Measurements from ENCODE around the gene ARHGEF39.

Gene ARHGEF39
- total RNA-seq = 3.3 to 14.6 (median 4.3) reads per million in 3 donors

- Histone ChIP-seq H3K4me1 (ENCODE audit: control insufficient read depth, insufficient read depth, low read length, poor library complexity, severe bottlenecking) (peaks cover 47% of the 10 kb centered on the region), H3K36me3 (ENCODE audit: control insufficient read depth, insufficient read depth, low read length) (no peaks in the 10 kb centered on the region), H3K27me3 (replicated peaks; ENCODE audit: control insufficient read depth, insufficient read depth, low read length, poor library complexity, severe bottlenecking) (no peaks in the 10 kb centered on the region), H3K27ac (ENCODE audit: insufficient read depth, low read length, poor library complexity, severe bottlenecking) (peak within 1 kb of the TSS; percentile 63), H3K9me3 (ENCODE audit: control insufficient read depth, low read length) (no peaks in the 10 kb centered on the region), H3K4me3 (ENCODE audit: insufficient read depth, low read depth, low read length, poor library complexity, severe bottlenecking) (peak within 1 kb of the TSS; percentile 62)
- peak; percentile 53 to 71 (median 55) for DNase-seq
Measured at GRCh38 chr9:35664531-35665470, at the start of gene ARHGEF39. TSS of gene ARHGEF39 (minus strand) at chr9:35665195. CDS start at chr9:35665169, 26 bp downstream.

- Histone ChIP-seq H3K36me3 (ENCODE audit: control insufficient read depth, insufficient read depth, low read length) (peaks cover 96% of the 10 kb centered on the region), H3K27ac (ENCODE audit: insufficient read depth, low read length, poor library complexity, severe bottlenecking) (no peak overlapping the region), H3K27me3 (replicated peaks; ENCODE audit: control insufficient read depth, insufficient read depth, low read length, poor library complexity, severe bottlenecking) (no peaks in the 10 kb centered on the region), H3K4me1 (ENCODE audit: control insufficient read depth, insufficient read depth, low read length, poor library complexity, severe bottlenecking) (no peaks in the 10 kb centered on the region), H3K4me3 (ENCODE audit: insufficient read depth, low read depth, low read length, poor library complexity, severe bottlenecking) (no peak overlapping the region), H3K9me3 (ENCODE audit: control insufficient read depth, low read length) (no peaks in the 10 kb centered on the region)
- no peak for DNase-seq
Measured at GRCh38 chr9:35714123-35714522, 49.1 kb upstream of the ARHGEF39 start.

GRCh38 chr9:35713578-35713977 is 48.6 kb upstream of the ARHGEF39 start:
- H3K9me3 ChIP-seq (ENCODE audit: control insufficient read depth, low read length) = no peaks in the 10 kb centered on the region
- H3K27me3 ChIP-seq (replicated peaks; ENCODE audit: control insufficient read depth, insufficient read depth, low read length, poor library complexity, severe bottlenecking) = no peaks in the 10 kb centered on the region
- no peak overlapping the region for H3K27ac ChIP-seq (ENCODE audit: insufficient read depth, low read length, poor library complexity, severe bottlenecking)
- H3K4me1 ChIP-seq (ENCODE audit: control insufficient read depth, insufficient read depth, low read length, poor library complexity, severe bottlenecking) = no peaks in the 10 kb centered on the region
- DNase-seq = no peak
- H3K36me3 ChIP-seq (ENCODE audit: control insufficient read depth, insufficient read depth, low read length) = peaks cover 96% of the 10 kb centered on the region
- no peak overlapping the region for H3K4me3 ChIP-seq (ENCODE audit: insufficient read depth, low read depth, low read length, poor library complexity, severe bottlenecking)

GRCh38 chr9:35712762-35713400 is 47.9 kb upstream of the ARHGEF39 start:
- Histone ChIP-seq H3K27ac (ENCODE audit: insufficient read depth, low read length, poor library complexity, severe bottlenecking) (no peak overlapping the region), H3K27me3 (replicated peaks; ENCODE audit: control insufficient read depth, insufficient read depth, low read length, poor library complexity, severe bottlenecking) (no peaks in the 10 kb centered on the region), H3K9me3 (ENCODE audit: control insufficient read depth, low read length) (no peaks in the 10 kb centered on the region), H3K4me3 (ENCODE audit: insufficient read depth, low read depth, low read length, poor library complexity, severe bottlenecking) (no peak overlapping the region), H3K36me3 (ENCODE audit: control insufficient read depth, insufficient read depth, low read length) (peaks cover 96% of the 10 kb centered on the region), H3K4me1 (ENCODE audit: control insufficient read depth, insufficient read depth, low read length, poor library complexity, severe bottlenecking) (no peaks in the 10 kb centered on the region)
- DNase-seq = no peak

GRCh38 chr9:35711501-35712428 is 46.8 kb upstream of the ARHGEF39 start:
- Histone ChIP-seq H3K27ac (ENCODE audit: insufficient read depth, low read length, poor library complexity, severe bottlenecking) (no peak overlapping the region), H3K4me1 (ENCODE audit: control insufficient read depth, insufficient read depth, low read length, poor library complexity, severe bottlenecking) (no peaks in the 10 kb centered on the region), H3K36me3 (ENCODE audit: control insufficient read depth, insufficient read depth, low read length) (peaks cover 96% of the 10 kb centered on the region), H3K9me3 (ENCODE audit: control insufficient read depth, low read length) (no peaks in the 10 kb centered on the region), H3K27me3 (replicated peaks; ENCODE audit: control insufficient read depth, insufficient read depth, low read length, poor library complexity, severe bottlenecking) (no peaks in the 10 kb centered on the region), H3K4me3 (ENCODE audit: insufficient read depth, low read depth, low read length, poor library complexity, severe bottlenecking) (no peak overlapping the region)
- DNase-seq = no peak

GRCh38 chr9:35710818-35711500 is 46.0 kb upstream of the ARHGEF39 start:
- no peaks in the 10 kb centered on the region for H3K27me3 ChIP-seq (replicated peaks; ENCODE audit: control insufficient read depth, insufficient read depth, low read length, poor library complexity, severe bottlenecking)
- H3K9me3 ChIP-seq (ENCODE audit: control insufficient read depth, low read length) = no peaks in the 10 kb centered on the region
- no peak overlapping the region for H3K27ac ChIP-seq (ENCODE audit: insufficient read depth, low read length, poor library complexity, severe bottlenecking)
- no peak for DNase-seq
- H3K4me1 ChIP-seq (ENCODE audit: control insufficient read depth, insufficient read depth, low read length, poor library complexity, severe bottlenecking) = no peaks in the 10 kb centered on the region
- H3K4me3 ChIP-seq (ENCODE audit: insufficient read depth, low read depth, low read length, poor library complexity, severe bottlenecking) = no peak overlapping the region
- peaks cover 96% of the 10 kb centered on the region for H3K36me3 ChIP-seq (ENCODE audit: control insufficient read depth, insufficient read depth, low read length)

GRCh38 chr9:35708146-35708545 is 43.2 kb upstream of the ARHGEF39 start:
- H3K27ac ChIP-seq (ENCODE audit: insufficient read depth, low read length, poor library complexity, severe bottlenecking) = peak overlapping the region; percentile 24
- peaks cover 96% of the 10 kb centered on the region for H3K36me3 ChIP-seq (ENCODE audit: control insufficient read depth, insufficient read depth, low read length)
- H3K27me3 ChIP-seq (replicated peaks; ENCODE audit: control insufficient read depth, insufficient read depth, low read length, poor library complexity, severe bottlenecking) = no peaks in the 10 kb centered on the region
- no peaks in the 10 kb centered on the region for H3K9me3 ChIP-seq (ENCODE audit: control insufficient read depth, low read length)
- no peak for DNase-seq
- no peak overlapping the region for H3K4me3 ChIP-seq (ENCODE audit: insufficient read depth, low read depth, low read length, poor library complexity, severe bottlenecking)
- H3K4me1 ChIP-seq (ENCODE audit: control insufficient read depth, insufficient read depth, low read length, poor library complexity, severe bottlenecking) = no peaks in the 10 kb centered on the region

GRCh38 chr9:35706951-35707350 is 42.0 kb upstream of the ARHGEF39 start:
- Histone ChIP-seq H3K9me3 (ENCODE audit: control insufficient read depth, low read length) (no peaks in the 10 kb centered on the region), H3K36me3 (ENCODE audit: control insufficient read depth, insufficient read depth, low read length) (peaks cover 91% of the 10 kb centered on the region), H3K27me3 (replicated peaks; ENCODE audit: control insufficient read depth, insufficient read depth, low read length, poor library complexity, severe bottlenecking) (no peaks in the 10 kb centered on the region), H3K4me3 (ENCODE audit: insufficient read depth, low read depth, low read length, poor library complexity, severe bottlenecking) (no peak overlapping the region), H3K4me1 (ENCODE audit: control insufficient read depth, insufficient read depth, low read length, poor library complexity, severe bottlenecking) (no peaks in the 10 kb centered on the region), H3K27ac (ENCODE audit: insufficient read depth, low read length, poor library complexity, severe bottlenecking) (no peak overlapping the region)
- no peak for DNase-seq

GRCh38 chr9:35705836-35706430 is 40.9 kb upstream of the ARHGEF39 start:
- H3K4me3 ChIP-seq (ENCODE audit: insufficient read depth, low read depth, low read length, poor library complexity, severe bottlenecking) = no peak overlapping the region
- peaks cover 91% of the 10 kb centered on the region for H3K36me3 ChIP-seq (ENCODE audit: control insufficient read depth, insufficient read depth, low read length)
- no peaks in the 10 kb centered on the region for H3K4me1 ChIP-seq (ENCODE audit: control insufficient read depth, insufficient read depth, low read length, poor library complexity, severe bottlenecking)
- no peak overlapping the region for H3K27ac ChIP-seq (ENCODE audit: insufficient read depth, low read length, poor library complexity, severe bottlenecking)
- H3K9me3 ChIP-seq (ENCODE audit: control insufficient read depth, low read length) = no peaks in the 10 kb centered on the region
- no peak for DNase-seq
- H3K27me3 ChIP-seq (replicated peaks; ENCODE audit: control insufficient read depth, insufficient read depth, low read length, poor library complexity, severe bottlenecking) = no peaks in the 10 kb centered on the region

Data from effector memory CD4-positive, alpha-beta T cell (primary cell).